ENCODE data around the gene OPCML.

The OPCML gene

DNA sequence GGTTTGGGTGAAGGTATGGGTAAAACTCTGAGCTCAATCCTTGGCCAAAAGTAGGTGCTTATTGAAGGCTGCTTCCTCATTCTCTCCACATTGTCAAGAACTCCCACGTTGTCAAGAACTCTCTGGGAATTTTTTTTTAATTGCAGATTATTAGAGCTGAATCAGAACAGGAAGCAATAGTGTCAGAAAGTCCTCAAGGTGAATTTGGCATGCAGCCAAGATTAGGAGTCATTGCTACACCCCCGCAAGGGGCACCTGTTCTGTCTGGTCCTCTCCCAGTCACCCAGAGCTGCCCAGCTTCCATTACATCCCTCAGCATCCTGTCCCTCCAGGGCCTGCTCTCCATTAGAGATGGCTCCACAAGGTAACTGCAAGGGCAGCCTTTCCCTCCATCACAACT, 996.5 kb downstream of the OPCML start:
- TF ChIP-seq ARNTL (CRISPR knock-in tag; IDR thresholded peaks at IDR 0.05; ENCODE audit: borderline replicate concordance, low read depth) (no peak), ZNF565 (CRISPR knock-in tag; conservative IDR thresholded peaks at IDR 0.05; ENCODE audit: low read depth) (no peak), PATZ1 (CRISPR knock-in tag; IDR thresholded peaks at IDR 0.05; ENCODE audit: borderline replicate concordance) (no peak), ZFP3 (CRISPR knock-in tag; IDR thresholded peaks at IDR 0.05) (no peak), ZFP30 (CRISPR knock-in tag; IDR thresholded peaks at IDR 0.05) (no peak), ZC3H10 (CRISPR knock-in tag; IDR thresholded peaks at IDR 0.05) (no peak), RARB (CRISPR knock-in tag; IDR thresholded peaks at IDR 0.05) (no peak), BACH2 (CRISPR knock-in tag; IDR thresholded peaks at IDR 0.05; ENCODE audit: borderline replicate concordance) (no peak), SNAI2 (CRISPR knock-in tag; IDR thresholded peaks at IDR 0.05) (no peak), TSHZ2 (CRISPR knock-in tag; IDR thresholded peaks at IDR 0.05) (no peak), PPARA (CRISPR knock-in tag; IDR thresholded peaks at IDR 0.05; ENCODE audit: borderline replicate concordance) (no peak), TCF4 (CRISPR knock-in tag; IDR thresholded peaks at IDR 0.05; ENCODE audit: borderline replicate concordance) (no peak), ISL1 (CRISPR knock-in tag; IDR thresholded peaks at IDR 0.05) (no peak), TOX (CRISPR knock-in tag; IDR thresholded peaks at IDR 0.05; ENCODE audit: borderline replicate concordance) (no peak), ZNF8 (CRISPR knock-in tag; IDR thresholded peaks at IDR 0.05) (no peak), CREB5 (CRISPR knock-in tag; IDR thresholded peaks at IDR 0.05; ENCODE audit: low read depth) (no peak)
- TF ChIP-seq, protein P1, sequence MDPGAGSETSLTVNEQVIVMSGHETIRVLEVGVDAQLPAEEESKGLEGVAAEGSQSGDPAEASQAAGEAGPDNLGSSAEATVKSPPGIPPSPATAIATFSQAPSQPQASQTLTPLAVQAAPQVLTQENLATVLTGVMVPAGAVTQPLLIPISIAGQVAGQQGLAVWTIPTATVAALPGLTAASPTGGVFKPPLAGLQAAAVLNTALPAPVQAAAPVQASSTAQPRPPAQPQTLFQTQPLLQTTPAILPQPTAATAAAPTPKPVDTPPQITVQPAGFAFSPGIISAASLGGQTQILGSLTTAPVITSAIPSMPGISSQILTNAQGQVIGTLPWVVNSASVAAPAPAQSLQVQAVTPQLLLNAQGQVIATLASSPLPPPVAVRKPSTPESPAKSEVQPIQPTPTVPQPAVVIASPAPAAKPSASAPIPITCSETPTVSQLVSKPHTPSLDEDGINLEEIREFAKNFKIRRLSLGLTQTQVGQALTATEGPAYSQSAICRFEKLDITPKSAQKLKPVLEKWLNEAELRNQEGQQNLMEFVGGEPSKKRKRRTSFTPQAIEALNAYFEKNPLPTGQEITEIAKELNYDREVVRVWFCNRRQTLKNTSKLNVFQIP (CRISPR knock-in tag; IDR thresholded peaks at IDR 0.05; ENCODE audit: borderline replicate concordance, low read depth), result no peak
- no peak for ATAC-seq

- no peak for ATAC-seq
These were observed 1000.4 kb downstream of the OPCML start for GRCh38 chr11:132531921-132532320.

More at GRCh38 chr11:132531921-132532320, 1000.4 kb downstream of the OPCML start:
- TF ChIP-seq ZNF565 (CRISPR knock-in tag; conservative IDR thresholded peaks at IDR 0.05; ENCODE audit: low read depth) (no peak), ZNF8 (CRISPR knock-in tag; IDR thresholded peaks at IDR 0.05) (no peak), OSR1 (CRISPR knock-in tag; IDR thresholded peaks at IDR 0.05) (no peak), CREB5 (CRISPR knock-in tag; IDR thresholded peaks at IDR 0.05; ENCODE audit: low read depth) (no peak), PPARA (CRISPR knock-in tag; IDR thresholded peaks at IDR 0.05; ENCODE audit: borderline replicate concordance) (no peak), TSHZ2 (CRISPR knock-in tag; IDR thresholded peaks at IDR 0.05) (no peak)

Measured in SK-N-SH treated with all-trans-retinoic acid at 6 μM for 48 hours (cell line).